ENCODE data around the gene SEL1L2. TPM values are rescaled to one million over a fixed set of nuclear protein-coding genes. Genes with fewer than 3 reads are reported as not detected.
A peak's percentile ranks its signal among the peaks of the same experiment; 100 is the strongest.

SEL1L2 gene
- total RNA-seq, 1 experiment from 2014 or later, result not detected

DNA sequence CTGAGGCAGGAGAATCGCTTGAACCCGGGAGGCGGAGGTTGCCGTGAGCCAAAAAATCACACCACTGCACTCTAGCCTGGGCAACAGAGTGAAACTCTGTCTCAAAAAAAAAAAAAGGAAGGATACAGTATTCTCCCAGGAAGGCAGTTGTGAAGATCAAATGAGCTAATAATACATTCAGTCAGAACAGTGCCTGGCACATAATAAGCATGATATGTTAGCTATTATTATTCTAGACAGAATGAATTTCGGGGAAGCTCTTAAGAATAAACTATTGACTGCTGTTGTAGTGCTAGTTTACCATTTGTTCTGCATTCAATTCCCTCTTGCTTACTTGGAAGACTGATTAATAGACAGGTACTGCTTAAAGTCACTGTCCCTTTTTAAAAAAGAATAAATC lies 164.9 kb downstream of the SEL1L2 start:
- no TSS peak for BruUV-seq (replicated peaks)
- intact Hi-C loops (cut with micrococcal nuclease; ENCODE audit: unreplicated experiment), result no loop called here
- no peak for DNase-seq
- Mint-ChIP-seq H3K4me1 (ENCODE audit: low read depth, unreplicated experiment) (no peaks in the 10 kb centered on the region), H3K4me3 (ENCODE audit: low read depth, unreplicated experiment) (no peak overlapping the region), H3K27ac (ENCODE audit: unreplicated experiment) (no peak overlapping the region), H3K27me3 (ENCODE audit: unreplicated experiment) (no peaks in the 10 kb centered on the region), H3K9me3 (ENCODE audit: low read depth, unreplicated experiment) (no peaks in the 10 kb centered on the region), H3K36me3 (ENCODE audit: insufficient read depth, unreplicated experiment) (no peaks in the 10 kb centered on the region)
- TF ChIP-seq, protein P1, sequence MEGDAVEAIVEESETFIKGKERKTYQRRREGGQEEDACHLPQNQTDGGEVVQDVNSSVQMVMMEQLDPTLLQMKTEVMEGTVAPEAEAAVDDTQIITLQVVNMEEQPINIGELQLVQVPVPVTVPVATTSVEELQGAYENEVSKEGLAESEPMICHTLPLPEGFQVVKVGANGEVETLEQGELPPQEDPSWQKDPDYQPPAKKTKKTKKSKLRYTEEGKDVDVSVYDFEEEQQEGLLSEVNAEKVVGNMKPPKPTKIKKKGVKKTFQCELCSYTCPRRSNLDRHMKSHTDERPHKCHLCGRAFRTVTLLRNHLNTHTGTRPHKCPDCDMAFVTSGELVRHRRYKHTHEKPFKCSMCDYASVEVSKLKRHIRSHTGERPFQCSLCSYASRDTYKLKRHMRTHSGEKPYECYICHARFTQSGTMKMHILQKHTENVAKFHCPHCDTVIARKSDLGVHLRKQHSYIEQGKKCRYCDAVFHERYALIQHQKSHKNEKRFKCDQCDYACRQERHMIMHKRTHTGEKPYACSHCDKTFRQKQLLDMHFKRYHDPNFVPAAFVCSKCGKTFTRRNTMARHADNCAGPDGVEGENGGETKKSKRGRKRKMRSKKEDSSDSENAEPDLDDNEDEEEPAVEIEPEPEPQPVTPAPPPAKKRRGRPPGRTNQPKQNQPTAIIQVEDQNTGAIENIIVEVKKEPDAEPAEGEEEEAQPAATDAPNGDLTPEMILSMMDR (IDR thresholded peaks at IDR 0.05; ENCODE audit: unreplicated experiment), result no peak
- CTCF ChIA-PET, result interaction anchor here (0.7 kb wide), 1 partner anchor 25 kb away, joined by 3 read pairs; no protein-coding TSS in a partner anchor

DNA sequence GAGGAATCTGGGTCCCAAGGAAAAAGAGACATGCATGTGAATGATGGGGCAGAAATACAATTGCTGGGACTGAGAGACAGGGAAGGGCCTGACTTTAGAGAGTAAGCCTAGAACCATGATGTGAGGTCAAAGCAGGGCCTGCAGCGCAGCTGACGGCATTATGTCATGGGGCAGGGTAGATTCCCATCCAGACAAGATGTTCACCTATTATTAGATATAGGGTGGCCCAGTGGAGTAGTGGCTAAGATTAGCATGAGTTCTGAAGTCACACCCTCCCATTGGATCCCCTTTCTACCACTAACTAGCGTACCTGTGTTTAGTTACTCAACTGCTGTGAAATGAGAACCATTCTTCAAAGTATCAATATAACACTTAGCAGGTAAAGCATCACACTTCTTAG lies 166.0 kb downstream of the SEL1L2 start:
- no peak overlapping the region for H3K27ac Mint-ChIP-seq (ENCODE audit: unreplicated experiment)
- CTCF ChIA-PET, result no interaction called here
- no peak overlapping the region for H3K4me3 Mint-ChIP-seq (ENCODE audit: low read depth, unreplicated experiment)
- no peaks in the 10 kb centered on the region for H3K36me3 Mint-ChIP-seq (ENCODE audit: insufficient read depth, unreplicated experiment)
- no peaks in the 10 kb centered on the region for H3K4me1 Mint-ChIP-seq (ENCODE audit: low read depth, unreplicated experiment)
- no peaks in the 10 kb centered on the region for H3K27me3 Mint-ChIP-seq (ENCODE audit: unreplicated experiment)
- intact Hi-C loops (cut with micrococcal nuclease; ENCODE audit: unreplicated experiment), result no loop called here
- no peaks in the 10 kb centered on the region for H3K9me3 Mint-ChIP-seq (ENCODE audit: low read depth, unreplicated experiment)
- DNase-seq, result no peak
- BruUV-seq (replicated peaks), result no TSS peak
- TF ChIP-seq, protein P1 (IDR thresholded peaks at IDR 0.05; ENCODE audit: unreplicated experiment), result no peak

DNA sequence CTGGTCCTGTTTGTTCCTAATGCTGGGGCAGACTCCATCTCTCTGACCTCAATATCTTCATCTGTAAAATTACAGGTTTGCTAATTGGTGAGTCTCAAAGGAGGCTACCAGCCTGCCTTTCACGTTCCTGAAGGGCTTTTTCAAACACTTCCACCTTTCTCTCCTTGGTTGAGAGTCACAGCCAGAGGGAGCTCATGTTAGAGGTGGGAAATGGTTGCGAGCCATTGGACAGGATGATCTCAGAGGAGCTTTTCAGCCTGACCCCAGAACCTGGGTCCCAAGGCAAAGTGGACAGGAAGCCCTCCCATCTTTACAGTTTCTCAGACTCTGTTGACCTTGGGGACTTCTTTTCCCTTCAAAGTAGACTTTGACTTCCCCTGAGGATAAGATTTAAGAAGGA lies 168.0 kb downstream of the SEL1L2 start:
- Mint-ChIP-seq H3K27me3 (ENCODE audit: unreplicated experiment) (no peaks in the 10 kb centered on the region), H3K4me1 (ENCODE audit: low read depth, unreplicated experiment) (no peaks in the 10 kb centered on the region), H3K9me3 (ENCODE audit: low read depth, unreplicated experiment) (no peaks in the 10 kb centered on the region), H3K27ac (ENCODE audit: unreplicated experiment) (no peak overlapping the region), H3K36me3 (ENCODE audit: insufficient read depth, unreplicated experiment) (peaks cover 12% of the 10 kb centered on the region), H3K4me3 (ENCODE audit: low read depth, unreplicated experiment) (no peak overlapping the region)
- TF ChIP-seq, protein P1 (IDR thresholded peaks at IDR 0.05; ENCODE audit: unreplicated experiment), result no peak
- CTCF ChIA-PET, result no interaction called here
- intact Hi-C loops (cut with micrococcal nuclease; ENCODE audit: unreplicated experiment), result no loop called here
- BruUV-seq (replicated peaks), result TSS peak; percentile 32
- no peak for DNase-seq

DNA sequence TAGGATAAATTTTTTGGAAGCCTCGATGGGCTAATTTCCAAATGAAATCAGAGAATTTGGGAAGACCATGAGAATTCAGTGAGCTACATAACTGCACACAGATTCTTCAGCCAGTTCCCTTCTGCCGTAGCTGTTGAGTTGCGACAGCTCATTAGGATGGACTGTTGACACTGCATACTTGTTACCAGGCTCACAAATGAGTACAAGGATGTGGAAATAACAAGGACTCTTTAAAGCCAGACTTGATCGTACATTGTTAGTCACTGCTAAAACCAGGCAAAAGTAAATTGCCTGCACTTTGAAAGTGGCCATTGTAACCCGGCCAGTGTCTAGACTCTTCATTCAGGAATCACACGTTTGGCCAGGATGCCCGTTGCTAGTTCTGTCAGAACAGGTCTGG lies 168.5 kb downstream of the SEL1L2 start:
- intact Hi-C loops (cut with micrococcal nuclease; ENCODE audit: unreplicated experiment), result no loop called here
- Mint-ChIP-seq H3K27ac (ENCODE audit: unreplicated experiment) (no peak overlapping the region), H3K27me3 (ENCODE audit: unreplicated experiment) (no peaks in the 10 kb centered on the region), H3K4me1 (ENCODE audit: low read depth, unreplicated experiment) (no peaks in the 10 kb centered on the region), H3K9me3 (ENCODE audit: low read depth, unreplicated experiment) (no peaks in the 10 kb centered on the region), H3K36me3 (ENCODE audit: insufficient read depth, unreplicated experiment) (peaks cover 12% of the 10 kb centered on the region), H3K4me3 (ENCODE audit: low read depth, unreplicated experiment) (no peak overlapping the region)
- TF ChIP-seq, protein P1 (IDR thresholded peaks at IDR 0.05; ENCODE audit: unreplicated experiment), result no peak
- CTCF ChIA-PET, result no interaction called here
- no peak for DNase-seq
- BruUV-seq (replicated peaks), result no TSS peak

Data from Calu3 (cell line).